Endothelial cell of umbilical vein (primary cell): ENCODE data around the gene TLCD3B. TPM values are rescaled to one million over a fixed set of nuclear protein-coding genes. Genes with fewer than 3 reads are reported as not detected.

Experiments
- BruUV-seq: library from RNA; stranded (reverse); fragments of 400-500 nt; replicated peaks from 2 replicates; lab custom pipeline; 2021; lab: Mats Ljungman, UMichigan
- CTCF ChIA-PET: fragments of 300-600, 350-600 bp; sonication (Branson Sonifier 250); formaldehyde crosslinking; loops from one replicate; lab custom pipeline; 2021; ENCODE audit warnings: antibody characterized with exemption, inconsistent platforms; lab: Charles Lee
- POLR2A ChIA-PET: fragments of 300-600, 350-600 bp; sonication (Branson Sonifier 250); formaldehyde crosslinking; loops from one replicate; lab custom pipeline; 2021; ENCODE audit warnings: antibody characterized with exemption, inconsistent platforms; lab: Charles Lee
- DNase-seq: peaks from one replicate; pipeline ENCODE4 v3.0.0-alpha.2; 2011; ENCODE audit warnings: low read depth, low spot score
- FAIRE-seq: peaks from 2 replicates; lab custom pipeline; 2011; peaks lifted over from hg19 to GRCh38; lab: Jason Lieb, UNC
- H2AFZ ChIP-seq: 2 replicates; pipeline ENCODE4 v1.6.0; 2012; ENCODE audit warnings: low read depth, low read length, control low read depth, inconsistent platforms
- H3K27ac ChIP-seq: 2 replicates; pipeline ENCODE4 v1.5.1; 2011; ENCODE audit warnings: low read depth, mild to moderate bottlenecking, control low read depth, low read length, moderate library complexity; ENCODE audit not compliant: insufficient read depth
- H3K27me3 ChIP-seq, 2 experiments: 2 replicates each; pipeline versions ENCODE4 v1.6.0 to v1.6.1; 2011; ENCODE audit warnings: low read length in 2 of 2, mixed read lengths in 1 of 2; ENCODE audit not compliant: control insufficient read depth in 2 of 2, insufficient read depth in 2 of 2
- H3K36me3 ChIP-seq, 2 experiments: 2 replicates in 1 of 2; 3 replicates in 1 of 2; pipeline ENCODE4 v1.5.1; 2011; ENCODE audit warnings: low read length in 2 of 2, mild to moderate bottlenecking in 1 of 2, moderate library complexity in 1 of 2; ENCODE audit not compliant: control insufficient read depth in 2 of 2, insufficient read depth in 2 of 2; ENCODE audit errors: extremely low read depth in 1 of 2
- H3K4me1 ChIP-seq: 3 replicates; pipeline ENCODE4 v1.5.1; 2011; ENCODE audit warnings: mild to moderate bottlenecking, low read length; ENCODE audit not compliant: control insufficient read depth, insufficient read depth; ENCODE audit errors: extremely low read depth
- H3K4me2 ChIP-seq: 2 replicates; pipeline ENCODE4 v1.6.1; 2011; ENCODE audit warnings: low read length, control low read depth, mixed read lengths; ENCODE audit not compliant: insufficient read depth
- H3K4me3 ChIP-seq, 3 experiments: fragments of 200-600 bp in 1 of 3; sonication (generic), shearing (Covaris generic) in 1 of 3; replicated peaks in 1 of 3; 2 replicates each; pipeline ENCODE4 v1.5.1; 2011 to 2016; ENCODE audit warnings: control low read depth in 3 of 3, low read length in 3 of 3, mild to moderate bottlenecking in 2 of 3, inconsistent platforms in 1 of 3, low read depth in 1 of 3, moderate library complexity in 1 of 3; ENCODE audit not compliant: insufficient read depth in 1 of 3
- H3K79me2 ChIP-seq: 2 replicates; pipeline ENCODE4 v1.6.0; 2012; ENCODE audit warnings: low read length, inconsistent platforms; ENCODE audit not compliant: control insufficient read depth, insufficient read depth
- H3K9ac ChIP-seq: replicated peaks from 2 replicates; pipeline ENCODE3; 2011; ENCODE audit warnings: low read length, control low read depth; ENCODE audit not compliant: insufficient read depth; ENCODE audit errors: extremely low read depth
- H3K9me1 ChIP-seq: replicated peaks from 3 replicates; pipeline ENCODE4 v1.6.0; 2011; ENCODE audit warnings: mild to moderate bottlenecking, low read length; ENCODE audit not compliant: control insufficient read depth, insufficient read depth; ENCODE audit errors: extremely low read depth
- H3K9me3 ChIP-seq: replicated peaks from 2 replicates; pipeline ENCODE4 v1.5.1; 2012; ENCODE audit warnings: low read length, inconsistent platforms; ENCODE audit not compliant: control insufficient read depth, insufficient read depth
- H4K20me1 ChIP-seq: replicated peaks from 2 replicates; pipeline ENCODE3; 2011; ENCODE audit warnings: mild to moderate bottlenecking, low read length; ENCODE audit not compliant: control insufficient read depth, insufficient read depth; ENCODE audit errors: extremely low read depth
- CTCF ChIP-seq, 2 donors: IDR thresholded peaks; 1 replicate in 1 of 2; 2 replicates in 1 of 2; pipeline ENCODE4 v1.5.1; 2011; ENCODE audit warnings: low read length in 2 of 2, mild to moderate bottlenecking in 2 of 2, moderate library complexity in 2 of 2, control low read depth in 1 of 2, inconsistent platforms in 1 of 2, low read depth in 1 of 2; ENCODE audit not compliant: insufficient read depth in 1 of 2; ENCODE audit errors: extremely low read depth in 1 of 2
- EZH2 ChIP-seq: IDR thresholded peaks from 2 replicates; pipeline ENCODE4 v1.6.1; 2012; ENCODE audit warnings: borderline replicate concordance, low read depth, mild to moderate bottlenecking, moderate library complexity, low read length, inconsistent platforms; ENCODE audit not compliant: severe bottlenecking
- FOS ChIP-seq: IDR thresholded peaks from 2 replicates; pipeline ENCODE4 v1.6.1; 2011; ENCODE audit warnings: mild to moderate bottlenecking, low read length, moderate library complexity, borderline replicate concordance; ENCODE audit not compliant: insufficient read depth
- GATA2 ChIP-seq: IDR thresholded peaks from 2 replicates; pipeline ENCODE4 v1.7.0; 2011; ENCODE audit warnings: low read depth, mild to moderate bottlenecking, moderate library complexity, mixed read lengths, low read length; ENCODE audit not compliant: insufficient read length, insufficient read depth
- JUN ChIP-seq: IDR thresholded peaks from 2 replicates; pipeline ENCODE4 v1.6.1; 2011; ENCODE audit warnings: borderline replicate concordance, low read depth; ENCODE audit not compliant: insufficient read length, insufficient read depth
- MAX ChIP-seq: IDR thresholded peaks from 2 replicates; pipeline ENCODE4 v1.6.1; 2011; ENCODE audit not compliant: insufficient read depth, insufficient read length
- MYC ChIP-seq: IDR thresholded peaks from one replicate; pipeline ENCODE4 v1.6.1; 2011; ENCODE audit warnings: mild to moderate bottlenecking, low read depth, low read length
- dilution Hi-C: fragments of 300-500 bp; cut with MboI; formaldehyde crosslinking; loops from one replicate; pipeline ENCODE4 v1.15.0; 2019; ENCODE audit warnings: low sequenced_read_pairs; ENCODE audit not compliant: extremely low pct_ligation_motif_present
- intact Hi-C: fragments of 100-400 bp; cut with micrococcal nuclease; formaldehyde crosslinking; loops from one replicate; pipeline ENCODE4 v1.10.0; 2022
- polyA plus RNA-seq, 4 experiments: library from polyadenylated mRNA; depleted of rRNA in 3 of 4; stranded (reverse) in 3 of 4; unstranded in 1 of 4; fragments of >200 nt; gene quantifications; 2 replicates each; pipeline versions ENCODE4 v1.2.1 to v1.2.3, GENCODE V29; 2011 to 2012; ENCODE audit warnings: missing spikeins in 1 of 4
- total RNA-seq: library from RNA; stranded (reverse); gene quantifications from 2 replicates; pipeline ENCODE4 v1.2.3, GENCODE V29; 2021

TLCD3B gene
- total and polyA plus RNA-seq, 2 donors (not counting 3 experiments of a cell fraction or from before 2014, with no cell fraction given): 0.37 to 0.86 TPM

GRCh38 chr16:30009990-30010843 lies 20.9 kb downstream of the TLCD3B start:
- dilution Hi-C loops (no loop called here), intact Hi-C loops (no loop called here)
- FAIRE-seq (no peak), DNase-seq (no peak)
- peaks cover 19 to 28% of the 10 kb centered on the region in 2 experiments for H3K27me3 ChIP-seq
- H3K9me3 ChIP-seq: no peaks in the 10 kb centered on the region
- H3K9ac ChIP-seq: no peak overlapping the region
- ChIA-PET CTCF (interaction anchor here (0.8 kb wide), 1 partner anchor 162 kb away, joined by 4 read pairs; no protein-coding TSS in a partner anchor), POLR2A (no interaction called here)
- H3K36me3 ChIP-seq: no peaks in the 10 kb centered on the region
- H3K4me2 ChIP-seq: no peak overlapping the region
- TF ChIP-seq JUN: no peak
- no peak for TF ChIP-seq MAX
- TF ChIP-seq GATA2: no peak
- no peak for TF ChIP-seq CTCF (IDR thresholded peaks at IDR 0.05; ENCODE audit: extremely low read depth in 1 of 2, insufficient read depth in 1 of 2, low read depth in 1 of 2, low read length in 2 of 2)
- TF ChIP-seq MYC: no peak
- TF ChIP-seq FOS: no peak
- TF ChIP-seq EZH2: peak; percentile 36
- H4K20me1 ChIP-seq: no peaks in the 10 kb centered on the region
- peaks cover 2% of the 10 kb centered on the region for H3K4me1 ChIP-seq
- no TSS peak for BruUV-seq
- peak overlapping the region; percentile 27 for H2AFZ ChIP-seq
- no peaks in the 10 kb centered on the region for H3K9me1 ChIP-seq
- H3K27ac ChIP-seq: no peak overlapping the region
- peak overlapping the region in 1 of 3 experiments; percentile 30 for H3K4me3 ChIP-seq
- H3K79me2 ChIP-seq: no peaks in the 10 kb centered on the region
